Colonic mucosa (tissue), 4 donors: Measurements from ENCODE around the gene LRP1B. TPM values are rescaled to one million over a fixed set of nuclear protein-coding genes. Genes with fewer than 3 reads are reported as not detected.

Experiments used
- DNase-seq: peaks from one replicate; pipeline ENCODE4 v3.0.0-alpha.2; 2020
- H3K27ac ChIP-seq: fragments of 200-600 bp; one replicate; pipeline ENCODE4 v1.8.0; 2021
- H3K27me3 ChIP-seq: fragments of 200-600 bp; one replicate; pipeline ENCODE4 v1.8.0; 2021
- H3K36me3 ChIP-seq: fragments of 200-600 bp; one replicate; pipeline ENCODE4 v1.8.0; 2021
- H3K4me1 ChIP-seq: fragments of 200-600 bp; one replicate; pipeline ENCODE4 v1.8.0; 2021; ENCODE audit warnings: mild to moderate bottlenecking
- H3K4me3 ChIP-seq: fragments of 200-600 bp; one replicate; pipeline ENCODE4 v1.8.0; 2021
- H3K9ac ChIP-seq, 2 donors: one replicate each; pipeline ENCODE4 v1.7.0; 2013; ENCODE audit warnings: control low read depth in 2 of 2, low read depth in 2 of 2, low read length in 2 of 2
- H3K9me3 ChIP-seq: fragments of 200-600 bp; one replicate; pipeline ENCODE4 v1.8.0; 2021
- CTCF ChIP-seq: fragments of 200-600 bp; IDR thresholded peaks from one replicate; pipeline ENCODE4 v1.8.0; 2022; ENCODE audit warnings: antibody characterized with exemption, mild to moderate bottlenecking
- intact Hi-C: fragments of 100-400 bp; cut with DNase I; formaldehyde crosslinking; loops from one replicate; pipeline ENCODE4 v1.14.1; 2022
- total RNA-seq, 2 donors: library from RNA; stranded (reverse); fragmentation: NEBNext Ultra II Directional in 1 of 2; extraction: Animal tissue kit (Norgen Biotek cat#: 25700) in 1 of 2; gene quantifications; one replicate each; pipeline ENCODE4 v1.2.1, GENCODE V29; 2021
- donor health status: healthy.
- donor health status: DM: no; HTN: no; CAD: no.
- donor health status: DM: no; HTN: no; CAD: no.

Gene LRP1B
- total RNA-seq, 2 donors from 2014 or later, result 0.10 to 0.19 TPM

GRCh38 chr2:141957321-141957720 is 173.5 kb downstream of the LRP1B start:
- H3K27me3 ChIP-seq, result no peaks in the 10 kb centered on the region
- no peaks in the 10 kb centered on the region for H3K36me3 ChIP-seq
- intact Hi-C loops, result no loop called here
- H3K4me3 ChIP-seq, result no peak overlapping the region
- DNase-seq, result no peak
- no peak overlapping the region for H3K9ac ChIP-seq
- H3K27ac ChIP-seq, result no peak overlapping the region
- no peaks in the 10 kb centered on the region for H3K9me3 ChIP-seq
- no peaks in the 10 kb centered on the region for H3K4me1 ChIP-seq
- TF ChIP-seq CTCF, result no peak

- Histone ChIP-seq H3K36me3 (no peaks in the 10 kb centered on the region), H3K4me3 (no peak overlapping the region), H3K9me3 (no peaks in the 10 kb centered on the region), H3K27me3 (no peaks in the 10 kb centered on the region), H3K9ac (no peak overlapping the region), H3K27ac (no peak overlapping the region), H3K4me1 (no peaks in the 10 kb centered on the region)
- no peak for TF ChIP-seq CTCF
- intact Hi-C loops, result no loop called here
- DNase-seq, result no peak
These were observed 183.3 kb downstream of the LRP1B start for GRCh38 chr2:141947396-141948114.

GRCh38 chr2:141946016-141946415 is 184.8 kb downstream of the LRP1B start:
- Histone ChIP-seq H3K4me1 (no peaks in the 10 kb centered on the region), H3K4me3 (no peak overlapping the region), H3K27ac (no peak overlapping the region), H3K9ac (no peak overlapping the region), H3K36me3 (no peaks in the 10 kb centered on the region), H3K27me3 (no peaks in the 10 kb centered on the region), H3K9me3 (no peaks in the 10 kb centered on the region)
- TF ChIP-seq CTCF, result no peak
- intact Hi-C loops, result no loop called here
- no peak for DNase-seq

- Histone ChIP-seq H3K36me3 (no peaks in the 10 kb centered on the region), H3K4me1 (no peaks in the 10 kb centered on the region), H3K9me3 (no peaks in the 10 kb centered on the region), H3K27ac (no peak overlapping the region), H3K27me3 (no peaks in the 10 kb centered on the region), H3K4me3 (no peak overlapping the region), H3K9ac (no peak overlapping the region)
- intact Hi-C loops, result no loop called here
- TF ChIP-seq CTCF, result no peak
- no peak for DNase-seq
These were observed 186.9 kb downstream of the LRP1B start for GRCh38 chr2:141943918-141944317.

GRCh38 chr2:141942006-141942789 is 188.6 kb downstream of the LRP1B start:
- intact Hi-C loops, result no loop called here
- no peaks in the 10 kb centered on the region for H3K36me3 ChIP-seq
- TF ChIP-seq CTCF, result no peak
- DNase-seq, result no peak
- H3K27ac ChIP-seq, result no peak overlapping the region
- no peak overlapping the region for H3K4me3 ChIP-seq
- H3K9ac ChIP-seq, result no peak overlapping the region
- H3K27me3 ChIP-seq, result no peaks in the 10 kb centered on the region
- no peaks in the 10 kb centered on the region for H3K9me3 ChIP-seq
- no peaks in the 10 kb centered on the region for H3K4me1 ChIP-seq
